Cerebellar cortex (tissue), 1 donor: Measurements from ENCODE around the gene ICE2.
A peak's percentile ranks its signal among the peaks of the same experiment; 100 is the strongest.

Source experiments
- DNase-seq: peaks from one replicate; pipeline ENCODE4 v3.0.0-alpha.2; 2015; ENCODE audit warnings: low spot score

The ICE2 gene, protein sequence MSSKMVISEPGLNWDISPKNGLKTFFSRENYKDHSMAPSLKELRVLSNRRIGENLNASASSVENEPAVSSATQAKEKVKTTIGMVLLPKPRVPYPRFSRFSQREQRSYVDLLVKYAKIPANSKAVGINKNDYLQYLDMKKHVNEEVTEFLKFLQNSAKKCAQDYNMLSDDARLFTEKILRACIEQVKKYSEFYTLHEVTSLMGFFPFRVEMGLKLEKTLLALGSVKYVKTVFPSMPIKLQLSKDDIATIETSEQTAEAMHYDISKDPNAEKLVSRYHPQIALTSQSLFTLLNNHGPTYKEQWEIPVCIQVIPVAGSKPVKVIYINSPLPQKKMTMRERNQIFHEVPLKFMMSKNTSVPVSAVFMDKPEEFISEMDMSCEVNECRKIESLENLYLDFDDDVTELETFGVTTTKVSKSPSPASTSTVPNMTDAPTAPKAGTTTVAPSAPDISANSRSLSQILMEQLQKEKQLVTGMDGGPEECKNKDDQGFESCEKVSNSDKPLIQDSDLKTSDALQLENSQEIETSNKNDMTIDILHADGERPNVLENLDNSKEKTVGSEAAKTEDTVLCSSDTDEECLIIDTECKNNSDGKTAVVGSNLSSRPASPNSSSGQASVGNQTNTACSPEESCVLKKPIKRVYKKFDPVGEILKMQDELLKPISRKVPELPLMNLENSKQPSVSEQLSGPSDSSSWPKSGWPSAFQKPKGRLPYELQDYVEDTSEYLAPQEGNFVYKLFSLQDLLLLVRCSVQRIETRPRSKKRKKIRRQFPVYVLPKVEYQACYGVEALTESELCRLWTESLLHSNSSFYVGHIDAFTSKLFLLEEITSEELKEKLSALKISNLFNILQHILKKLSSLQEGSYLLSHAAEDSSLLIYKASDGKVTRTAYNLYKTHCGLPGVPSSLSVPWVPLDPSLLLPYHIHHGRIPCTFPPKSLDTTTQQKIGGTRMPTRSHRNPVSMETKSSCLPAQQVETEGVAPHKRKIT

DNA sequence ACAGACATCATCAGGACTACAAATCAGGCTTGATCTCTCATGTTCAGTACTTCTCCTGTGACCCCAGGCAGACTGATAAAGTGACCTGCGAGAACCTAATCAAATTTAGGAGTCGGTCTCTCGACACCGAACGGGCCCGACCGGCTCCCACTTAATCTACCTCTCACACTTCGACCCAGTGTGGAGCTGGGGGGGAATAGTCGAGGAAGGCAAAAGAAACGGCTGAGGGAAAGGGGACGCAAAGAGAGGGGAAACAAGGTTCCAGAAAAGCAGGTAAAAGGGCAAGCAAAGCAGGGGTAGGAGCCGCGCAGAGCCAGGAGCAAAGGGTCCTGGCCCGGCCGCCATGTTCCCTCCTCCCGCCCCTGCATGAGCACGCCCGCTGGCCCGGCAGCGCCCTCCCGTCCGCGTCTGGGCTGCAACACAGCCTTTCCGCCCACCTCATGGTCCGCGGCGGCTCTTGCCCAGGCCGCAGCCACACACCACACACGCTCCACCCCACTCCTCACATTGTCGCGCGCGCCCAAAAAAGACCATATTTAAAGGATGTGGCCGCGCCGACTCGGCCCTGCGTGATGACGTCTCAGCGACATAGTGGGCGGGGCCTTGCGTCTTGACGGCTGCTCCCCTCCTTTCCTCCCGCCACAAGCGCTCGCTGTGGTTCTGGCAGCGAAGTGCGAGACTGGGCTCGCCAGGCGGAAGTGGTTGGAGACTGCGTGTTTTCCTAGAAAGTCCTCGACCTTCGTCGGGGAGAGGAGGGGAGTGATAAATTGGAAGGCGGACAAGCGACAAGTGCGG is at the start of gene ICE2:
ICE2 (minus strand) TSS at position 577 of the 795 bp plus-strand sequence. CDS start 1,165 bp downstream, outside the sequence.
- DNase-seq, result peak; percentile 92

GRCh38 chr15:60528530-60528929 is 49.6 kb upstream of the ICE2 start:
- DNase-seq, result no peak

DNA sequence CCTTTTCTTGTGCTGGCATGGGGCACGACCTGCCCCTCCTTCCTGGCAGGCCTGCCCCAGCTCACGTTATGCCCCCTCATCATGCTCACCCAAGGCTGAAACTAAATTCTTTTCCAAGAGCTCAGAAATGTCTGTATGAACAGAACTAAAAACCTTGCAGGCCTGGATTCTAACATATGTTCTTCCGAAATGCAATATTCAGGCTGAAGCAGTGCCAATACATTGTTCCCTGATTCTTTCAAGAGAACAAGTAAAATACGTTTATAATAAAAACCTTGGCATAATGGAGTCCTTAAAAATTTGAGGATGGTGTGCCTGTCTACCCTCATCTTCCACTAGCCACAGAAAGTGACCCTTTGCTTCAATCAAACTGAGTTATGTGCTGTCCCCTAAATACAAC is 48.5 kb upstream of the ICE2 start:
- DNase-seq, result no peak

GRCh38 chr15:60526127-60526616 is 47.2 kb upstream of the ICE2 start:
- no peak for DNase-seq

GRCh38 chr15:60525341-60526039 is 46.5 kb upstream of the ICE2 start:
- no peak for DNase-seq

DNA sequence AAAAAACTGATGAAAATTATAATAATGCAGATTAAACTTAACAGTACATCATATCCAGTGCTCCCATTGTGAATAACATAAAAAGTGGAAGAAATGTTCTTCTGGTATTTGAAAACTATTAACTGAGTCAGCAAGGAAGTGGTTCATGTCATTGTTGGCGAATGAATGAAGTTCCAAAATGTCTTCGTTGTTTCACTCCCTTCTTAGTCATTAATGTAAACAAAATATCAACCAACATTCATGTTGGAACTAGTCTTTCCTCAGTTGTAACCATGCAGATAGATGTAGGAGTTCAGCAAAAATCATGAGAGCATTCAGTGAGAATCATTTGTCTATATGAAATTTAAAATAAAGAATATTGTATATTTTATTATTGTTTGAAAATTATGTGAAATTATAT is 44.1 kb upstream of the ICE2 start:
- no peak for DNase-seq

GRCh38 chr15:60520825-60521368 is 42.0 kb upstream of the ICE2 start:
- DNase-seq, result peak; percentile 62

DNA sequence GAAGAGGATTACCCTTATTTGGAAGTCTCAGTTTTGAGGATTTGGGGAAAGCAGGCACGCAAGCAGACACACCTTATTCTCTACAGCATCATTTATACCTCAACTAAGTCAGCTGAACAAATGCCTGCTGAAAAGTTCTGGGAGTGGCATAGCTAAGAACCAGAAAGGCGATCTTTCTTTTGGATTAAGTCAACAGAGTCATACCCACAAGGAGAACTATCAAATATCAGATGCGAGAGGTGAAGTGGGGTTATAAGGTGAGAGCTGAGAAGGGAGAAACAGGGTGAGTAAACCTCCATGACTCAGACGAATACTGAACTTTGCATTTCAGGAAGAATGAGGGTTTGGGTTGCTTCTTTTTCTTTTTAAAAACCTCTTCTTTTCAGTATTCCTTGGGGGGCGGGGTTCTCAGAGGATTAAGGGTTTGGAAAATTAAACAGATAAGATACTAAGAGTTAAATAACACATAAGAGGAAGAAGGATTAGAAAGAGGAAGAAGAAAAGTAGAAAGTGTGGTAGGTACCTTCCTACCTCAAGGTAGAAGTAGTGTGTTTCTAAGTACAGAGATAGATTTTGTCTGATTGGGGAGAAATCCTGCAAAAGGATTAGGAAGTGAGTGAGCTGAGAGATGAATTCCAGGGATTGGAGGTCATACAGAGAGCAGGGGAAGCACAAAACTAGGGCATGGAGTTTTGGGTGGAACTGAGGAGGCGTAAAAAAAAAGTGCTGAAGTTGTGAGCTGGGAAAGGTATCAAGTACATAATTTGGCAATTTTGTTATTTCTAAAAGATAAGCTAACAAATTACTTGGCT is 41.3 kb upstream of the ICE2 start:
- DNase-seq, result no peak

- DNase-seq, result no peak
Measured at GRCh38 chr15:60519218-60519617, 40.3 kb upstream of the ICE2 start.

DNA sequence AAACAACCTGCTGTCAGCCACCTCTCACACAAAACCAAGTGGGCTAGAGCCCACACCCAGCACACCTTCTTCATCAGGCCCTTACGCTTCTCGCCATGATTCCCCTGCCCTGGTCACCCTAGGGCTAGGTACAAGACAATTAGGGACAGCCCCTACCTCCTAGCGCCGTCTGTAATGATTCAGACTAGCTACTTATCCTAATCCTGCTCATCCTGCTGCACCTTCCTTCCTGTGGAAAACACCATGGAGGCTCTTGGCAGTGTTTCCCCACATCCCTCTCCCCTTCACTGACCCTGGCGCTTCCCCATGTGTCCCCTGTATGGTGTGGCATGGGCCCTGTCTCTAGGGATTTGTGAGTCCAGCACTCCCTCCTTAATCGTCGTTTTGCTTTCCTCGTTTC is 39.6 kb upstream of the ICE2 start:
- no peak for DNase-seq

GRCh38 chr15:60514261-60514881 is 35.4 kb upstream of the ICE2 start:
- no peak for DNase-seq

DNA sequence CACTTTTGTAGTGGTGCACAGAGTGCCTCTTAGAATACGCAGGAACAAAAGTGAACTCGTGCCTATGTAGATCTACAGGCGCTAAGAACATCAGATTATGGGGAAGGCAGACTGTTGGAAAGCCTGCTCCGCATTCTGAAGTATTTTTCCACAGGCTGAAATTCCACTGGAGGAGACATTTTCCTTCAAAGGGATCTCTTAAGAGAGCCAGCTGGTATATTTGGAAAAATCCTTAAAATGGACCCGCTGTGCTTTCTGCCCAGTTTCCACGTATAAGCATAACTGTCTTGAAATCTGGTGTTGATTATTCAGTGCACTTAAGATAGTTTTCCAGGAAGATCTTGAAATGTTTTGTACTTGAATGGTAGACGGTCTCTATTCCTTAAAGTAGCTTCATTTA is 34.7 kb upstream of the ICE2 start:
- DNase-seq, result no peak

- no peak for DNase-seq
Measured at GRCh38 chr15:60512937-60513336, 34.0 kb upstream of the ICE2 start.

- no peak for DNase-seq
Measured at GRCh38 chr15:60511351-60512031, 32.5 kb upstream of the ICE2 start.

DNA sequence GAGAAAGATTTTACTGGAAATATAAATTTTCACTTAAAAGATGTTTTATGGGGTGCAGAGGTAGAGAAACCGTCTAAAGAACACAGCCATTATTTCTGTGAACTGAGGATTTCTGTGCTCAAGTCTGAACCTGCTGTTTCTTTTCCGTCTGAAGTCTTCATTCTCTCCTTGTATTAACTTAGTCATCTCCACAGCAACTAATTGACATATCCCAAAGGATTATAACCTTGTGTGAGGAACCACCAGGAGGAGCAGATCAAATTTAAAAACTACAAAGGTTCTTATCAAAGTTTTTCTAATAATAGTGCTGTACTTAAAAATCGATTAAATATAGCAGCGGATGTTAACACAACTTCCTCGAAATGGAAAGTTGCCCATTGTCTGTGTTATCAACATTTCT is 31.1 kb upstream of the ICE2 start:
- DNase-seq, result no peak

DNA sequence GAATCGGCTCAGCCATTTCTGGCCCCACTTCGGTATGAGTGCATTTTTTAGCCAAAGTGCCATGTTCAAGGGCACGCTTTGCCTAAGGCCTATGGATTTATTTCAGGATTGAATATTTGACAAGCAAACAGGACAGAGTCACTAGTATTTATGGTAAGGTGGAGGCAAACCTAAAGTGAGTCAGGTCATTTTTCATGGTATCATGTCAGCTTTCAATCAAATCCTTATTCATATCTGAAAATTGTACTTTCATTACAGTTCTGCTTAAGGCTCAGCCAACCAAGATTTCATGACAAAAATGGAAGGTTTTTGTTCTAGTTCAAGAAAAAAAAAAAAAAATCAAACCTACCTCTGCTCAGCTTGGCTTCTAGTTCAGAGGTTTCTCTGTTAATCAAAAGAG is 30.5 kb upstream of the ICE2 start:
- no peak for DNase-seq

GRCh38 chr15:60508442-60508841 is 29.5 kb upstream of the ICE2 start:
- DNase-seq, result no peak

GRCh38 chr15:60507596-60508424 is 28.9 kb upstream of the ICE2 start:
- DNase-seq, result peak; percentile 80
